ENCODE results near the gene HIPK3.

The HIPK3 gene

DNA sequence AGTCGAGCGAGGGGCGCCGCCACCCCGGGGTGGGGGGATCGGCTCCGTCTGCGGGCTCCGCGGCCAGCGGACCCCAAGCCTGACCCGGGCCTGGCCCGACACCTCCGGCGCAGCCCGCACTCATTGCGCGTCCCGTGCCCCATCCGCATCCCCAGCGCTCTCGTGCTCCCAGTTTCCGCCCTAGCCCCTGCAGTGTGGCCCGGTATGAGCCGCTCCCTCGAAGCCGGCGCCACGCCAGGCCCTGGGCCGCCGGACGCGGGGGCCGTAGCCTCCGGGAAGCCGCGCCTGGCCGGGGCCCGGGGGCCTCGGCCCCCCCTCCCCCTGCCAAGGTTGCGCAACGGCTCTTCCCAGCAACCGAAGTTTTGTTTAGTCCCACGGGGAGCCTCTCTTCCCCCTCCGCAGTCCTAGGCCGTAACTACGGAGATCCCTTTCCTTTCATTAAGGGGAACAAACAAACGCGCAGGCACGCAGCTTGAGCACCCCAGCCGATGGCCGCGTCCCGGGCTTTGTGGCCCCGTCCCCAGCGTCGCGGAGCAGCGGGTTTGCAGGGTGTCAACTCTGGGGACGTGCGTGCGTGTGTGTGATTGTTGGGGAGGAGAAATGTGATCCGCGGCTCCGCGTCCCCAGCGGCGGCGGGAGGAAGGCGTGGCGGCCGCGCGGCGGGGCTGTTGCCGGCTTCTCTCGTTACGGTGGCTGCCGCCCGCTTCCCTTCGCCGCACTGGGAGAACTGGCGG is 883 bp downstream of the HIPK3 start (continued):
- TF ChIP-seq ZNF76 (tag by site-specific recombination; IDR thresholded peaks at IDR 0.05; ENCODE audit: borderline replicate concordance, low read depth) (peak; percentile 26; the same call in 1 of the 2 replicates), ZNF555 (tag by site-specific recombination; conservative IDR thresholded peaks at IDR 0.05) (no peak), OSR2 (tag by site-specific recombination; IDR thresholded peaks at IDR 0.05) (peak; percentile 40; the same call in 1 of the 2 replicates), ZNF341 (tag by site-specific recombination; IDR thresholded peaks at IDR 0.05; ENCODE audit: low read depth) (peak; percentile 98), YY1 (tag by site-specific recombination; IDR thresholded peaks at IDR 0.05) (peak; percentile 28; the same call in 1 of the 2 replicates), ZFP69B (tag by site-specific recombination; IDR thresholded peaks at IDR 0.05) (no peak), ZNF521 (tag by site-specific recombination; IDR thresholded peaks at IDR 0.05) (no peak), FEZF1 (tag by site-specific recombination; IDR thresholded peaks at IDR 0.05) (no peak), ZNF112 (tag by site-specific recombination; IDR thresholded peaks at IDR 0.05) (no peak), YY2 (tag by site-specific recombination; IDR thresholded peaks at IDR 0.05) (no peak), ZNF354C (tag by site-specific recombination; IDR thresholded peaks at IDR 0.05; ENCODE audit: borderline replicate concordance, low read depth) (no peak), ZNF561 (tag by site-specific recombination; IDR thresholded peaks at IDR 0.05; ENCODE audit: borderline replicate concordance) (no peak; the same call in 1 of the 2 replicates), ZNF248 (tag by site-specific recombination; IDR thresholded peaks at IDR 0.05) (no peak), SP3 (tag by site-specific recombination; IDR thresholded peaks at IDR 0.05) (0 out of 2 replicates have a peak, but pooled peaks have one; percentile 14), ZNF366 (tag by site-specific recombination; conservative IDR thresholded peaks at IDR 0.05) (peak; percentile 81), ZFP37 (tag by site-specific recombination; IDR thresholded peaks at IDR 0.05) (0 out of 2 replicates have a peak, but pooled peaks have one; percentile 54), SP7 (tag by site-specific recombination; IDR thresholded peaks at IDR 0.05) (peak; percentile 75), ZSCAN16 (tag by site-specific recombination; IDR thresholded peaks at IDR 0.05) (no peak), ZSCAN30 (tag by site-specific recombination; IDR thresholded peaks at IDR 0.05) (peak; percentile 83; the same call in 1 of the 2 replicates), ZNF2 (tag by site-specific recombination; IDR thresholded peaks at IDR 0.05) (peak; percentile 69), ZNF843 (tag by site-specific recombination; IDR thresholded peaks at IDR 0.05) (peak; percentile 70), SCRT1 (tag by site-specific recombination; IDR thresholded peaks at IDR 0.05; ENCODE audit: borderline replicate concordance) (0 out of 2 replicates have a peak, but pooled peaks have one; percentile 25), KLF16 (tag by site-specific recombination; IDR thresholded peaks at IDR 0.05) (no peak), ZNF48 (tag by site-specific recombination; IDR thresholded peaks at IDR 0.05) (no peak), SETDB1 (IDR thresholded peaks at IDR 0.05; ENCODE audit: insufficient read length, low read length) (no peak), ZNF571 (tag by site-specific recombination; IDR thresholded peaks at IDR 0.05) (no peak), GLIS2 (tag by site-specific recombination; IDR thresholded peaks at IDR 0.05) (peak; percentile 95), ZNF596 (tag by site-specific recombination; IDR thresholded peaks at IDR 0.05) (no peak), ZNF776 (tag by site-specific recombination; IDR thresholded peaks at IDR 0.05; ENCODE audit: borderline replicate concordance) (no peak), ZNF501 (tag by site-specific recombination; IDR thresholded peaks at IDR 0.05) (peak; percentile 68), ZBTB48 (tag by site-specific recombination; IDR thresholded peaks at IDR 0.05) (peak; percentile 47; the same call in 1 of the 2 replicates), ZNF629 (tag by site-specific recombination; IDR thresholded peaks at IDR 0.05) (peak; percentile 26; the same call in 1 of the 2 replicates), MYNN (tag by site-specific recombination; IDR thresholded peaks at IDR 0.05; ENCODE audit: borderline replicate concordance) (peak; percentile 32; the same call in 1 of the 2 replicates)
- TF ChIP-seq, protein P1, sequence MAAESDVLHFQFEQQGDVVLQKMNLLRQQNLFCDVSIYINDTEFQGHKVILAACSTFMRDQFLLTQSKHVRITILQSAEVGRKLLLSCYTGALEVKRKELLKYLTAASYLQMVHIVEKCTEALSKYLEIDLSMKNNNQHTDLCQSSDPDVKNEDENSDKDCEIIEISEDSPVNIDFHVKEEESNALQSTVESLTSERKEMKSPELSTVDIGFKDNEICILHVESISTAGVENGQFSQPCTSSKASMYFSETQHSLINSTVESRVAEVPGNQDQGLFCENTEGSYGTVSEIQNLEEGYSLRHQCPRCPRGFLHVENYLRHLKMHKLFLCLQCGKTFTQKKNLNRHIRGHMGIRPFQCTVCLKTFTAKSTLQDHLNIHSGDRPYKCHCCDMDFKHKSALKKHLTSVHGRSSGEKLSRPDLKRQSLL (tag by site-specific recombination; IDR thresholded peaks at IDR 0.05) = no peak; the same call in 1 of the 2 replicates
- TF ChIP-seq, protein P2, sequence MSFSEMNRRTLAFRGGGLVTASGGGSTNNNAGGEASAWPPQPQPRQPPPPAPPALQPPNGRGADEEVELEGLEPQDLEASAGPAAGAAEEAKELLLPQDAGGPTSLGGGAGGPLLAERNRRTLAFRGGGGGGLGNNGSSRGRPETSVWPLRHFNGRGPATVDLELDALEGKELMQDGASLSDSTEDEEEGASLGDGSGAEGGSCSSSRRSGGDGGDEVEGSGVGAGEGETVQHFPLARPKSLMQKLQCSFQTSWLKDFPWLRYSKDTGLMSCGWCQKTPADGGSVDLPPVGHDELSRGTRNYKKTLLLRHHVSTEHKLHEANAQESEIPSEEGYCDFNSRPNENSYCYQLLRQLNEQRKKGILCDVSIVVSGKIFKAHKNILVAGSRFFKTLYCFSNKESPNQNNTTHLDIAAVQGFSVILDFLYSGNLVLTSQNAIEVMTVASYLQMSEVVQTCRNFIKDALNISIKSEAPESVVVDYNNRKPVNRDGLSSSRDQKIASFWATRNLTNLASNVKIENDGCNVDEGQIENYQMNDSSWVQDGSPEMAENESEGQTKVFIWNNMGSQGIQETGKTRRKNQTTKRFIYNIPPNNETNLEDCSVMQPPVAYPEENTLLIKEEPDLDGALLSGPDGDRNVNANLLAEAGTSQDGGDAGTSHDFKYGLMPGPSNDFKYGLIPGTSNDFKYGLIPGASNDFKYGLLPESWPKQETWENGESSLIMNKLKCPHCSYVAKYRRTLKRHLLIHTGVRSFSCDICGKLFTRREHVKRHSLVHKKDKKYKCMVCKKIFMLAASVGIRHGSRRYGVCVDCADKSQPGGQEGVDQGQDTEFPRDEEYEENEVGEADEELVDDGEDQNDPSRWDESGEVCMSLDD (tag by site-specific recombination; IDR thresholded peaks at IDR 0.05) = peak; percentile 46
- TF ChIP-seq, protein P3, sequence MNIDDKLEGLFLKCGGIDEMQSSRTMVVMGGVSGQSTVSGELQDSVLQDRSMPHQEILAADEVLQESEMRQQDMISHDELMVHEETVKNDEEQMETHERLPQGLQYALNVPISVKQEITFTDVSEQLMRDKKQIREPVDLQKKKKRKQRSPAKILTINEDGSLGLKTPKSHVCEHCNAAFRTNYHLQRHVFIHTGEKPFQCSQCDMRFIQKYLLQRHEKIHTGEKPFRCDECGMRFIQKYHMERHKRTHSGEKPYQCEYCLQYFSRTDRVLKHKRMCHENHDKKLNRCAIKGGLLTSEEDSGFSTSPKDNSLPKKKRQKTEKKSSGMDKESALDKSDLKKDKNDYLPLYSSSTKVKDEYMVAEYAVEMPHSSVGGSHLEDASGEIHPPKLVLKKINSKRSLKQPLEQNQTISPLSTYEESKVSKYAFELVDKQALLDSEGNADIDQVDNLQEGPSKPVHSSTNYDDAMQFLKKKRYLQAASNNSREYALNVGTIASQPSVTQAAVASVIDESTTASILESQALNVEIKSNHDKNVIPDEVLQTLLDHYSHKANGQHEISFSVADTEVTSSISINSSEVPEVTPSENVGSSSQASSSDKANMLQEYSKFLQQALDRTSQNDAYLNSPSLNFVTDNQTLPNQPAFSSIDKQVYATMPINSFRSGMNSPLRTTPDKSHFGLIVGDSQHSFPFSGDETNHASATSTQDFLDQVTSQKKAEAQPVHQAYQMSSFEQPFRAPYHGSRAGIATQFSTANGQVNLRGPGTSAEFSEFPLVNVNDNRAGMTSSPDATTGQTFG (tag by site-specific recombination; IDR thresholded peaks at IDR 0.05; ENCODE audit: borderline replicate concordance) = no peak
